IPS-18c (cell line): ENCODE measurements around the gene SLC19A3.
"Not testable (repeated sequence)": the region's sequence is repeated elsewhere in the genome, so short reads cannot be mapped to it uniquely, and the experiment has no call there.

Experiments
- H3K4me3 ChIP-seq: 2 replicates; pipeline ENCODE4 v1.7.0; 2013; ENCODE audit warnings: low read depth, mild to moderate bottlenecking, low read length, moderate library complexity; ENCODE audit not compliant: insufficient read depth
- H3K9me3 ChIP-seq: one replicate; pipeline ENCODE4 v1.6.1; 2013; ENCODE audit warnings: mild to moderate bottlenecking, low read length, moderate library complexity; ENCODE audit not compliant: control insufficient read depth, insufficient read depth

The SLC19A3 gene

GRCh38 chr2:227713291-227713690 lies 4.5 kb downstream of the SLC19A3 start:
- Histone ChIP-seq H3K4me3 (no peak overlapping the region), H3K9me3 (peaks cover 2% of the 10 kb centered on the region)

DNA sequence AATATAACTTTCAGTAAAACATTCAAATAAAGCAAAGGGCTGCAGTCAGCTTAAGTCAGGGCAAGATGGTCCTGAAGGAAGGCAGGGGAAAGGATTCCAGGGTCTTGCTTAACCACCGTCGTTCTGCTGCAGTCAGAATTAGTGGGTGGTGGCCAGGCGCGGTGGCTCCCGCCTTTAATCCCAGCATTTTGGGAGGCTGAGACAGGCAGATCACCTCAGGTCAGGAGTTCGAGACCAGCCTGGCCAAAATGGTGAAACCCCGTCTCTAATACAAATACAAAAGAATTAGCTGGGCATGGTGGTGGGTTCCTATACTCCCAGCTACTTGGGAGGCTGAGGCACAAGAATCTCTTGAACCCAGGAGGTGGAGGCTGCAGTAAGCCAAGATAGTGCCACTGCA lies 6.8 kb downstream of the SLC19A3 start:
- Histone ChIP-seq H3K9me3 (peaks cover 2% of the 10 kb centered on the region), H3K4me3 (no peak overlapping the region)

GRCh38 chr2:227707390-227707789 lies 10.4 kb downstream of the SLC19A3 start:
- Histone ChIP-seq H3K4me3 (no peak overlapping the region), H3K9me3 (peaks cover 2% of the 10 kb centered on the region)

- Histone ChIP-seq H3K4me3 (no peak overlapping the region), H3K9me3 (peaks cover 2% of the 10 kb centered on the region)
Observed at GRCh38 chr2:227706859-227707258, 11.0 kb downstream of the SLC19A3 start.

DNA sequence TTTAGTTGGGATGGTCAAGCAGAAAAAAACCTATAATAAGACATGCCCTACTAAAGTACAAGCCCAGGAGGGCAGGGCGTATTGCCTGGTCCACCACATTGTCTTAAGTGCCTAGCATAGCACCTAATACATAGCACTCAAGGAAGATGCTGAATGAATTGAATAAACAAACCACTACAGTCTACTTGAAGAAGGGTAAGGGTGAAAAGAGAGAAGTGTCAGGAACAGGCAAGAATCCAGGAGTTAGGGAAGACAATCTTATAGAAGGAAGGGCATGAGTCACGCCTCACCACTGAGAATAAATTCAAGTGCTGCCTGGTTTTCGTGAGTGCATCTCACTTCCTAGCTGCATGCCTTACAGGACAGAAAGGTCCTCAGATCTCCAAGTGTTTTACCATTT lies 13.9 kb downstream of the SLC19A3 start:
- H3K9me3 ChIP-seq, result no peaks in the 10 kb centered on the region
- H3K4me3 ChIP-seq, result no peak overlapping the region

- no peaks in the 10 kb centered on the region for H3K9me3 ChIP-seq
- H3K4me3 ChIP-seq, result no peak overlapping the region
Observed at GRCh38 chr2:227703280-227703732, 14.5 kb downstream of the SLC19A3 start.

DNA sequence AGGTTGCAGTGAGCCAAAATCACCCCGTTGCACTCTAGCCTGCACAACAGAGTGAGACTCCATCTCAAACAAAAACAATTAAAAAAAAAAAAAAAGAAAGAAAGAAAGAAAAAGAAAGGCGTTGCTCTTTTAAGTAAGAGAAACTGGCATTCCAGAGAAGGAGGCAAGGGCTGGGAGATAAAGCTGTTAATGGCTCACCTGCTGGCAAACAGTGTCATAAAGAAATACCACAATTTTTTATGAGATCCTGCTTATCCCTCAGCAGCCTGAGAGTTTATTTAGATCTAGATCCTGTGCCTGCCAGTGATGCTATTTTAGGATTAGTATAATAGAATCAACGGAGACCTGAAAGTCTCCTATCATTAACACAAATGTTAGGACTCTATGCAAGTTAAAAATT lies 16.3 kb downstream of the SLC19A3 start:
- H3K9me3 ChIP-seq, result no peaks in the 10 kb centered on the region

GRCh38 chr2:227696990-227697679 lies 20.7 kb downstream of the SLC19A3 start:
- peaks cover 2% of the 10 kb centered on the region for H3K9me3 ChIP-seq

More for the DNA sequence above, 16.3 kb downstream of the SLC19A3 start:
- no peak overlapping the region for H3K4me3 ChIP-seq

GRCh38 chr2:227687189-227687588 lies 30.6 kb downstream of the SLC19A3 start:
- no peaks in the 10 kb centered on the region for H3K9me3 ChIP-seq

More at GRCh38 chr2:227696990-227697679, 20.7 kb downstream of the SLC19A3 start:
- H3K4me3 ChIP-seq, result no peak overlapping the region

DNA sequence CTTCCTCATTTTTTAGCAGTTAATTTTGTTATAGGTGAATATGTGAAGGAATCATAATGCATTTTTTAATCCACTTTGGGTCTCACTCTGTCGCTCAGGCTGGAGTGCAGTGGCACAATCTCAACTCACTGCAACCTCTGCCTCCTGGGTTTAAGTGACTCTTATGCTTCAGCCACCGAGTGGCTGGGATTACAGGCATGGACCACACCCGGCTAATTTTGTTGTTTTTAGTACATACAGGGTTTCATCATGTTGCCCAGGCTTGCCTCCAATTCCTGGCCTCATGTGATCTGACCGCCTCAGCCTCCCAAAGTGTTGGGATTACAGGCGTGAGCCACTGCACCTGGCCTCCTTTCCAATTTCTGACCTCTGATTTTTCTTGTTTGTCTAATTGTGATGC lies 33.6 kb downstream of the SLC19A3 start:
- H3K9me3 ChIP-seq, result no peaks in the 10 kb centered on the region

More at GRCh38 chr2:227687189-227687588, 30.6 kb downstream of the SLC19A3 start:
- H3K4me3 ChIP-seq, result no peak overlapping the region

DNA sequence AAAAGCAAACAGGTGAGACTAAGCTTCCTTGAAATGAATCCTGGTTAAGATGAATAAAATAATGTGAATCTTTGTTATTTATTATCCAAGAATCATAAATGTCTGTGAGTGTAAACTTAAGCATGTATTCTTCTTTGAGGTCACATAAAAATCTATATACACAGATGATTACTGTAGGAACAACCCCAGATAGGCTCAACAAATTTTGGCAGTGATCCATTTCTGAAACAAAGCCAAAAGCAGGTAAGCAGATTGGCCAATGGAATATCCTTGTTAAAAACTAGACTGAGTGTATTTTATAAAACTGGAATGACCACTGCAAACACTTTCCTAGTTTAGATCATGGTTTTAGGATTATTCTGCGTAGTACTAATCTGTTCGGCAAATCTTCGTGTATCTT lies 39.9 kb downstream of the SLC19A3 start:
- Histone ChIP-seq H3K9me3 (no peaks in the 10 kb centered on the region), H3K4me3 (no peak overlapping the region)

More for the DNA sequence above, 33.6 kb downstream of the SLC19A3 start:
- H3K4me3 ChIP-seq, result no peak overlapping the region

DNA sequence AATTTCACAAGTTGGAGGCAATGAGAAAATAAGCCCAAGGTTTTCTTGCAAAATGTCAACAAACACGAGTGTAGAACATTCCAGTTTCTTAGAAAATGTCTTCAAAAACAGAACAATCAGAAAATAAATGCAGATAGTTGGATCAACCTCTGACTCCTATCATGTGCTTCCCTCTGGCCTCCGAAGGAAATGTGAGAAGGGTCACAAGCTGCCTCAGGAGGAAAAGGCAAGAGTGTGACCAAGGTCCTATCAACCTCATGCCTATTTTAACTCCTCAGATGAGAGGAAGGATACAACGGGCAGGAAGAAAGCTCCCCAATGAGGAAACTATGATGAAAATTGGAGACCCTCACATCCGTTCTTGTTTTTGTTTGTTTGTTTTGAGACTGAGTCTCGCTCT lies 43.3 kb downstream of the SLC19A3 start:
- H3K4me3 ChIP-seq, result no peak overlapping the region
- H3K9me3 ChIP-seq, result no peaks in the 10 kb centered on the region

- not testable (repeated sequence) for H3K9me3 ChIP-seq, H3K4me3 ChIP-seq
Observed at GRCh38 chr2:227673620-227674019, 44.2 kb downstream of the SLC19A3 start.

DNA sequence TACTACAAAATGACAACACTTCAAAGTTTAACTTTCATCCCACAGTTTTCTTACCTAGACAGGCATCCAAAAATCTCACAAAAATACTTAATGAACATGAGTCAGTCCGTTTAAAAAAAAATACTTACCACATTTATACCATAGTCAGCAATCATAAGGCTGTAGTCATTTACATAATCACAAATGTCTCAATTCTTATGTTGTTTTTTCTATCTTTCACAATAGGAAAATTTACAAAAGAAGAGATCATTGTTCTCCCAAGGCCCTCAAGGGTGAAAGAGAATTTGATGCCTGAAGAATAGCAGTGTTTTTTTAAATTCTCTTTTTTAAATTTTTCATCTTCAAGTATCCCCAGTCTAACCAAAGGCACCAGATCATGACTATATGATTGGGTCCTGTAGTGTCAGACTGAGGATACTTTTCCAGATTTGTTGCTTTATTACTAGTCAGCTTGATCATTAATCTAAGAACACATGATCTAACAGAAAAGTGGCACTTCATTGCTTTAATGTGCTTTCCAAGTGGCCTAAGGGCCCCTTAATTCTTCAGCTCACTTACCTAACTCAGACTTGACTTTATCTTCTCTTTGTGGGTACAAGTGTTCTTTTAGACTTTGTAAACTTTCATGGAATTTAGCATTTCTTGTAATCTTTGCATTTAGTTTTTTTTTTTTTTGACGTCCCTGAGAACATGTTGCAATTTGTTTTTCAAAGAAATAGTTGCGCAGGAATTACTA lies 46.5 kb downstream of the SLC19A3 start:
- no peaks in the 10 kb centered on the region for H3K9me3 ChIP-seq
- no peak overlapping the region for H3K4me3 ChIP-seq

- not testable (repeated sequence) for H3K4me3 ChIP-seq, H3K9me3 ChIP-seq
Observed at GRCh38 chr2:227666631-227667170, 51.1 kb downstream of the SLC19A3 start, which contains the start of gene SCYGR5. Gene SCYGR5 (plus strand): TSS chr2:227666804. CDS start chr2:227666804, 0 bp downstream.

- H3K4me3 ChIP-seq, result no peak overlapping the region
- H3K9me3 ChIP-seq, result no peaks in the 10 kb centered on the region
Observed at GRCh38 chr2:227665189-227665940, 52.5 kb downstream of the SLC19A3 start.

DNA sequence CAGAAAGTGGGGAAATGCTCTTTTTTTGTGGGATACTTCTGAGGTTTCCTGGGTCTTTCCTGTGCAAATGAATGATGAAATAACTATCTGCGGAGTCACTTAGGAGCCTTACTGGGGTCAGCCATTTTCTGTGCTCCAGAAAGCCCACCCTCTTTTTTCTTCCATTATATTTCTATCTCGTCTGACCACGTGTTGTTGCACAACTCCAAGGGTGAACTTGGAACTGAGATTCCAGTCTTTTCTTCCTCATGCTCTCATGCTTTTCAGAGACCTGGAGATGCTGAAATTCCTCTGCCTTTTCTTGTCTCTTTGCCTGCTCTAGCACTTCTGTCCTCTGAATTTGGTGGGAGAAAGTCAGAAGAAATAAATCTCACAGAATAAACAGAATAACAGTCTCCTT lies 56.0 kb downstream of the SLC19A3 start:
- H3K9me3 ChIP-seq, result no peaks in the 10 kb centered on the region
- H3K4me3 ChIP-seq, result no peak overlapping the region
